Measurements from ENCODE around the gene GPX4. TPM values are rescaled to one million over a fixed set of nuclear protein-coding genes. Genes with fewer than 3 reads are reported as not detected.
"Not testable (repeated sequence)": the region's sequence is repeated elsewhere in the genome, so short reads cannot be mapped to it uniquely, and the experiment has no call there.

Gene GPX4
- total RNA-seq, 4 donors from 2014 or later: 616 to 907 (median 819) TPM

DNA sequence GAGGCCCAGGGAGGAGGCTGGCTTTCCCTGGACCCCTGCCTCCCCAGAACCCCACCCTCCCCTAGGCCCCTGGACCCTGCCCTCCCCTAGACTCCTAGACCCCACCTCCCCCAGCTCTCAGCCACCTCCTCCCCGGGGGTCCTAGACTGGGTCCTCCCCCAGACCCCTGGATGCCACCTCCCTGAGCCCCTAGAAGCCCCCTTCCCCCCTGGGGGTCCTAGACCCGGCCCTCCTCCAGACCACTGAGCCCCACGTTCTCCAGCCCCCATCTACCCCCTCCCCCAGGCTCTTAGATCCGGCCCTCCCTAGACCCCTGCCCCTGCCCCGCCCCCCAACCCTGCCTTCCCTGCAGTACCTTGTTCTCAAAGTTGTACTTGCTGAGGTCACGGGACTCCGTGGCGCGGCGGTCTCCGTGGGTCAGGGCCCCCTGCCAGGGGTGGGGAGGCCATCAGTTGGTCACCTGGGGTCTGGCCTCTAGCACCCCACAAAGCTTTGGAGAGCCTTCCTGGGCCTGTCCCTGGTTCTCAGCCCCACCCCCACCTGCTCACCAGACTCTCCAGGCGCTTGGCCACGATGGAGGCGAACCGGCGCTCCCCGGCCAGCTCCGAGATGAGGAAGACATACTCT lies 8.0 kb downstream of the GPX4 start:
- peaks cover 5 to 12% of the 10 kb centered on the region in 2 donors for H3K4me1 ChIP-seq
- H3K9me3 ChIP-seq: no peaks in the 10 kb centered on the region
- no peaks in the 10 kb centered on the region for H3K27me3 ChIP-seq
- peak overlapping the region; percentile 53 to 81 (median 80) for H3K27ac ChIP-seq
- peak overlapping the region in 1 of 4 donors; percentile 25 for H3K4me3 ChIP-seq
- H3K36me3 ChIP-seq: peaks cover 0 to 30% of the 10 kb centered on the region in 2 donors
- TF ChIP-seq, protein P1, sequence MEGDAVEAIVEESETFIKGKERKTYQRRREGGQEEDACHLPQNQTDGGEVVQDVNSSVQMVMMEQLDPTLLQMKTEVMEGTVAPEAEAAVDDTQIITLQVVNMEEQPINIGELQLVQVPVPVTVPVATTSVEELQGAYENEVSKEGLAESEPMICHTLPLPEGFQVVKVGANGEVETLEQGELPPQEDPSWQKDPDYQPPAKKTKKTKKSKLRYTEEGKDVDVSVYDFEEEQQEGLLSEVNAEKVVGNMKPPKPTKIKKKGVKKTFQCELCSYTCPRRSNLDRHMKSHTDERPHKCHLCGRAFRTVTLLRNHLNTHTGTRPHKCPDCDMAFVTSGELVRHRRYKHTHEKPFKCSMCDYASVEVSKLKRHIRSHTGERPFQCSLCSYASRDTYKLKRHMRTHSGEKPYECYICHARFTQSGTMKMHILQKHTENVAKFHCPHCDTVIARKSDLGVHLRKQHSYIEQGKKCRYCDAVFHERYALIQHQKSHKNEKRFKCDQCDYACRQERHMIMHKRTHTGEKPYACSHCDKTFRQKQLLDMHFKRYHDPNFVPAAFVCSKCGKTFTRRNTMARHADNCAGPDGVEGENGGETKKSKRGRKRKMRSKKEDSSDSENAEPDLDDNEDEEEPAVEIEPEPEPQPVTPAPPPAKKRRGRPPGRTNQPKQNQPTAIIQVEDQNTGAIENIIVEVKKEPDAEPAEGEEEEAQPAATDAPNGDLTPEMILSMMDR (IDR thresholded peaks at IDR 0.05 in 4 of 5, conservative IDR thresholded peaks at IDR 0.05 in 1 of 5): no peak
- TF ChIP-seq POLR2A (IDR thresholded peaks at IDR 0.05): no peak
- in situ Hi-C loops (cut with MboI; ENCODE audit: low sequenced_read_pairs in 4 of 4) (loop anchor here in 1 of 4 donors (10.0 kb wide), 1 partner anchor 83 kb away; no protein-coding TSS in a partner anchor), intact Hi-C loops (cut with DNase I; ENCODE audit: low total_unique reads) (loop anchor here (5.0 kb wide), 2 partner anchors 41 to 81 kb away; no protein-coding TSS in a partner anchor)
- DNase-seq (no peak), ATAC-seq (peak in 1 of 2 donors; percentile 0)

DNA sequence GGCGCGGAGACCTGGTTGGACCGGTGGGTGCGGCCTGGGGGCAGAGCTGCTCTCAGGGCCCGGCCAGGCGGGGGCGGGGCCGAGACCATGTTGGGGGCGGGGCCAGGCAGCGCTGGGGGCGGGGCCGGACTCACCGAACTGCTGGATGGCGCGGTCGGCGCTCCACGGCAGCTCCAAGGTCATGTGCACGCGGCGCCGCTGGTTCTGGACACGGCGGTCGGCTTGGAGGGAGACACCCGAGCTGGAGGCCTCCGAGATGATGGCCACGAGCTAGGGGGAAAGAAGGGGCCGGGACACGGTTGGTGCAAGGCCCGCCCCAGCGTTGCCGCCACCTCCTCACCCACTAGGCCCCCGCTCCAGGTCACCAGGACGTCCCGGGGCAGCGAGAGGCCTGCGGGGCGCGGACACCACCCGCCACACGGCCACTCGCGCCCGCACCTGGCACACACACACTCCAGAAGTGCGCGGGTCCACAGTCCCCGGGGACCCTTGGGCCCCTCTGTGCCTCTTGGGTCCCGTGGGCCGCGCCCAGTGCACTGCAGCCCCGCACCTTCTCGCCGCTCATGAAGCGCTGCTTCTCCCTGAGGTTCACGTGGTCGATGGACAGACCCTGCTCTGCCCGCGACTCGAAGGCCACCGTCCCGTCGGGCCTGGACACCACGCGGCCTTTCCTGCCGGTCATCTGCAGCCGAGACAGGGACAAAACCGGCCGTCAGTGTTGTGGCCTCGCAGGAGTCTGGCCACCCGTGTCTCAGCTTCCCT lies 8.7 kb downstream of the GPX4 start:
- ATAC-seq (peak in 1 of 2 donors; percentile 8), DNase-seq (peak in 1 of 2 donors; percentile 59)
- Histone ChIP-seq H3K27ac (peak overlapping the region; percentile 73 to 81 (median 80)), H3K27me3 (no peaks in the 10 kb centered on the region), H3K4me3 (no peak overlapping the region), H3K36me3 (peaks cover 0 to 30% of the 10 kb centered on the region in 2 donors), H3K9me3 (no peaks in the 10 kb centered on the region), H3K4me1 (peaks cover 5 to 12% of the 10 kb centered on the region in 2 donors)
- in situ Hi-C loops (cut with MboI; ENCODE audit: low sequenced_read_pairs in 4 of 4) (loop anchor here in 1 of 4 donors (10.0 kb wide), 1 partner anchor 82 kb away; no protein-coding TSS in a partner anchor), intact Hi-C loops (cut with DNase I; ENCODE audit: low total_unique reads) (loop anchor here (1.0 to 5.0 kb wide), 3 partner anchors 40 to 128 kb away; no protein-coding TSS in a partner anchor)
- TF ChIP-seq POLR2A (IDR thresholded peaks at IDR 0.05): no peak
- TF ChIP-seq, protein P1 (IDR thresholded peaks at IDR 0.05 in 4 of 5, conservative IDR thresholded peaks at IDR 0.05 in 1 of 5): no peak

DNA sequence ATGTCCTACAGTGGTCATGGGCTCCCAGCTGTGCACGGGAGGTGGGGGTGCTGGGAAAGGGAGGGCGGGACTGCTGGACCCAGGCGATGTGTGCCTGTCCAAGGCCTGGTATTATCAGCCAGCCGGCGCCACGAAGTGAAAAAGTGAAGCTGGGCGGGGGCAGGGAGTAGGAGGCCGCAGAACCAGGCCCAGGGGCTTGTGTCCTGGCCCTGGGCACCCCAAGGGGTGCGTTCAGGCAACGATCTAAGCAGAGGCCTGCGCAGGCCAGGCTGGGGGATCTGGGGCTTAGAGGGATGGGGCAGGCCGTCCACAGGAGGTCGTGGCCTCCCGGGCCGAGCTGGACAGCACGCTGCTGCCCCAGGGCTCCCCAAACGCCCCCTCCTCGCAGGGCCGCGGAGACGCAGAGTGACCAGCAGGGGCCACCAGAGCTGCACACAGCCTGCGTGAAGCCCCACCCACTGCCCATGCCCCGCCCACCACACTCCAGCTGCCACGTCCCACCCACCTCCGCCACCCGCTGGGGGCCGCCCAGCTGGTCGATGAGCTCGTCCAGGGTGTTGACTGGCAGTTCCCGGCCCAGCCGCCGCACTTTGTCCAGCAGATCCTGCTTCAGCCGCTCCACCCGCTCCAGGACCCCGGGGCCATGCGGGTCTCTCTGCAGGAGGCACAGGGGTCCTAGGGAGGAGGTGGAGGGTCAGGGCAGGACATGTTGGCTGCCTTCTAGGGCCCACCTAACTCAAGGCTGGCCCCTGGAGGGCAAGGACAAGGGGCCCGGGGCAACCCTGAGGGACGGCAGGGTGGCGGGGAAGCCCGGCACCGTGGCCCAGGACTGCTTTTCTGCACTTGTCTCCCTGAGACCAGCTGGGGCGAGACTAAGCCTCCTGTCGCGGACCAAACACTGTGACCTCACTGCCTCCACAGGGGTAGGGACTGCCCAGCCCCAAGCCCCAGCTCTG lies 9.5 kb downstream of the GPX4 start:
- in situ Hi-C loops (cut with MboI; ENCODE audit: low sequenced_read_pairs in 4 of 4): loop anchor here in 1 of 4 donors (10.0 kb wide), 1 partner anchor 81 kb away; no protein-coding TSS in a partner anchor
- H3K27ac ChIP-seq: peak overlapping the region; percentile 73 to 81 (median 80)
- TF ChIP-seq, protein P1 (IDR thresholded peaks at IDR 0.05 in 4 of 5, conservative IDR thresholded peaks at IDR 0.05 in 1 of 5): peak; percentile 93 to 99 (median 98)
- peak in 1 of 2 donors; percentile 44 for TF ChIP-seq POLR2A (IDR thresholded peaks at IDR 0.05)
- H3K4me1 ChIP-seq: peaks cover 5 to 12% of the 10 kb centered on the region in 2 donors
- H3K36me3 ChIP-seq: peaks cover 0 to 34% of the 10 kb centered on the region in 2 donors
- peak; percentile 81 to 86 for ATAC-seq
- no peaks in the 10 kb centered on the region for H3K27me3 ChIP-seq
- DNase-seq: peak; percentile 92 to 95
- no peaks in the 10 kb centered on the region for H3K9me3 ChIP-seq
- intact Hi-C loops (cut with DNase I; ENCODE audit: low total_unique reads): loop anchor here (1.0 to 5.0 kb wide), 3 partner anchors 39 to 127 kb away; no protein-coding TSS in a partner anchor
- peak overlapping the region in 2 of 4 donors; percentile 12 to 29 for H3K4me3 ChIP-seq

DNA sequence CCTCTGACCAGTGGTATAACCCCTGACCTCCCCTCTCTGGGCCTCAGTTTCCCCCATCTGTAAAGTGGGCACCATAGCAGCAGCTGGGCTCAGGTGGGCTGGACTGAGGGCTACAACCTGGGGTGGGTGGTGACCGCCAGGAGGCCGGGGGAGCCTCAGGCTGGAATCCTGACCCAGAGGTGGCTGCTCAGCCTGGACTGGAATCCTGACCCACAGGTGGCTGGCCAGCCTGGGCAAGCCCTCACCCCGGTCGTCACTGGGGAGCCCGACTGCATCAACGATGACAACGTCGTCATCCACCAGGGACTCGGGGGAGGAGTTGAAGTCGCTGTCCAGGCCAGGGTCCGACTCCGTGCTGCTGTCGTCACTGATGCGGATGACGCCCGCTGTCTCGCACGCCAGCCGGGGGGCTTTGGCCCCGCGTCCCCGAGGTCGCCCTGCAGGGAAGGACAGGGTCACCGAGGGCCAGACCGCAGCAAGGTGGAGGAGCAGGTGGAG lies 10.2 kb downstream of the GPX4 start:
- DNase-seq (no peak), ATAC-seq (no peak)
- intact Hi-C loops (cut with DNase I; ENCODE audit: low total_unique reads) (loop anchor here (1.0 to 5.0 kb wide), 3 partner anchors 38 to 126 kb away; no protein-coding TSS in a partner anchor), in situ Hi-C loops (cut with MboI; ENCODE audit: low sequenced_read_pairs in 4 of 4) (loop anchor here in 1 of 4 donors (10.0 kb wide), 1 partner anchor 81 kb away; no protein-coding TSS in a partner anchor)
- no peak for TF ChIP-seq POLR2A (IDR thresholded peaks at IDR 0.05)
- TF ChIP-seq, protein P1 (IDR thresholded peaks at IDR 0.05 in 4 of 5, conservative IDR thresholded peaks at IDR 0.05 in 1 of 5): no peak
- peak overlapping the region; percentile 73 to 81 (median 80) for H3K27ac ChIP-seq
- H3K36me3 ChIP-seq: peaks cover 0 to 36% of the 10 kb centered on the region in 2 donors
- peaks cover 5 to 12% of the 10 kb centered on the region in 2 donors for H3K4me1 ChIP-seq
- H3K9me3 ChIP-seq: no peaks in the 10 kb centered on the region
- H3K27me3 ChIP-seq: no peaks in the 10 kb centered on the region
- H3K4me3 ChIP-seq: peak overlapping the region in 1 of 4 donors; percentile 29

DNA sequence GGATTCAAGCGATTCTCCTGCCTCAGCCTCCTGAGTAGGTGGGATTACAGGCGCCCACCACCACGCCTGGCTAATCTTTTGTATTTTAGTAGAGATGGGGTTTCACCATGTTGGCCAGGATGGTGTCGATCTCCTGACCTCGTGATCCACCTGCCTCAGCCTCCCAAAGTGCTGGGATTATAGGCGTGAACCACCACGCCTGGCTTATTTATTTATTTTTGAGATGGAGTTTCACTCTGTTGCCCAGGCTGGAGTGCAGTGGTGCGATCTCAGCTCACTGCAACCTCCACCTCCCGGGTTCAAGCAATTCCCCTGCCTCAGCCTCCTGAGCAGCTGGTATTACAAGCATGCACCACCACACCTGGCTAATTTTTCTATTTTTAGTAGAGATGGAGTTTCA lies 10.9 kb downstream of the GPX4 start:
- Histone ChIP-seq H3K27ac (peak overlapping the region in 1 of 4 donors; percentile 80), H3K4me1 (peaks cover 5 to 12% of the 10 kb centered on the region in 2 donors), H3K36me3 (peaks cover 0 to 43% of the 10 kb centered on the region in 2 donors)
- not testable (repeated sequence) for DNase-seq, ATAC-seq, H3K27me3 ChIP-seq, H3K4me3 ChIP-seq, H3K9me3 ChIP-seq
- intact Hi-C loops (cut with DNase I; ENCODE audit: low total_unique reads) (loop anchor here (5.0 kb wide), 2 partner anchors 38 to 78 kb away; no protein-coding TSS in a partner anchor), in situ Hi-C loops (cut with MboI; ENCODE audit: low sequenced_read_pairs in 4 of 4) (loop anchor here in 3 of 4 donors (5.0 to 10.0 kb wide), 2 partner anchors 78 to 80 kb away; no protein-coding TSS in a partner anchor)
